ENCODE measurements around the gene FRYL. TPM values are rescaled to one million over a fixed set of nuclear protein-coding genes. Genes with fewer than 3 reads are reported as not detected.

Gene FRYL
- total RNA-seq, 1 experiment from 2014 or later: 53.9 TPM

DNA sequence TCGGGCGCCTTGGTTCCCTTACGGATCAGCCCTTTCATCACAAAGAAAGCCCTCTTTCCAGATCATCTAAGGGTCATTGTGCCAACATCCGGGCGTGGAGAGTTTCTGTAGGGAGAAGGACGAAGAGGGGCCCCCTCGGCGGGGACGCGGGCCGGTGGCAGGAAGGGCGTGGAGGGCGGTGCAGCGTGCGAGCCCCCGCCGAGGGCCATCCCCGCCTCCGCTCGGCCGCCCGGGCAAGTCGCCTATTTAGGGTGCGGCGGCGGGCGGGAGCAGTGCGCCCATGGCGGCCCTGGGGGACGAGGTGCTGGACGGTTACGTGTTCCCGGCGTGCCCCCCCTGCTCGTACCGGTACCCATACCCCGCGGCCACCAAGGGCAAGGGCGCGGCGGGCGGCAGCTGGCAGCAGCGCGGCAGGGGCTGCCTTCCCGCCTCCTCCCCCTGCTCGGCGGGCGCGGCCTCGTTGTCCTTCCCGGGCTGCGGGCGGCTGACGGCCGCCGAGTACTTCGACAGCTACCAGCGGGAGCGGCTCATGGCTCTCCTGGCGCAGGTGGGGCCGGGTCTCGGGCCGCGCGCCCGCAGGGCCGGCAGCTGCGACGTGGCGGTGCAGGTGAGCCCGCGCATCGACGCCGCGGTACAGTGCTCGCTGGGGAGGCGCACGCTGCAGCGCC is 289.9 kb downstream of the FRYL start, which contains the start of gene ZAR1:
Gene ZAR1 (plus strand): TSS at position 241 of the 668 bp plus-strand sequence. CDS start 40 bp downstream, at position 281.
- Histone ChIP-seq H3K27me3 (ENCODE audit: insufficient read depth, low read depth) (no peaks in the 10 kb centered on the region), H3F3A (ENCODE audit: insufficient read depth, low read depth) (no peaks in the 10 kb centered on the region), H4K20me1 (ENCODE audit: insufficient read depth) (no peaks in the 10 kb centered on the region), H3K36me3 (ENCODE audit: low read depth) (no peaks in the 10 kb centered on the region), H3K9me2 (ENCODE audit: insufficient read depth) (no peaks in the 10 kb centered on the region), H3K4me1 (replicated peaks; ENCODE audit: insufficient read depth) (no peaks in the 10 kb centered on the region), H3K27ac (no peak within 1 kb of the TSS), H3K4me2 (no peak within 1 kb of the TSS), H2AFZ (no peak within 1 kb of the TSS), H3K4me3 (no peak within 1 kb of the TSS), H3K79me2 (ENCODE audit: low read depth) (no peaks in the 10 kb centered on the region), H3K9me3 (ENCODE audit: insufficient read depth, low read depth) (no peaks in the 10 kb centered on the region)
- POLR2A ChIA-PET (ENCODE audit: unreplicated experiment): no interaction called here
- CTCF ChIA-PET: no interaction called here
- DNase-seq: no peak
- no peak for TF ChIP-seq EZH2 (IDR thresholded peaks at IDR 0.05; ENCODE audit: low read depth)
- TF ChIP-seq, protein P1, sequence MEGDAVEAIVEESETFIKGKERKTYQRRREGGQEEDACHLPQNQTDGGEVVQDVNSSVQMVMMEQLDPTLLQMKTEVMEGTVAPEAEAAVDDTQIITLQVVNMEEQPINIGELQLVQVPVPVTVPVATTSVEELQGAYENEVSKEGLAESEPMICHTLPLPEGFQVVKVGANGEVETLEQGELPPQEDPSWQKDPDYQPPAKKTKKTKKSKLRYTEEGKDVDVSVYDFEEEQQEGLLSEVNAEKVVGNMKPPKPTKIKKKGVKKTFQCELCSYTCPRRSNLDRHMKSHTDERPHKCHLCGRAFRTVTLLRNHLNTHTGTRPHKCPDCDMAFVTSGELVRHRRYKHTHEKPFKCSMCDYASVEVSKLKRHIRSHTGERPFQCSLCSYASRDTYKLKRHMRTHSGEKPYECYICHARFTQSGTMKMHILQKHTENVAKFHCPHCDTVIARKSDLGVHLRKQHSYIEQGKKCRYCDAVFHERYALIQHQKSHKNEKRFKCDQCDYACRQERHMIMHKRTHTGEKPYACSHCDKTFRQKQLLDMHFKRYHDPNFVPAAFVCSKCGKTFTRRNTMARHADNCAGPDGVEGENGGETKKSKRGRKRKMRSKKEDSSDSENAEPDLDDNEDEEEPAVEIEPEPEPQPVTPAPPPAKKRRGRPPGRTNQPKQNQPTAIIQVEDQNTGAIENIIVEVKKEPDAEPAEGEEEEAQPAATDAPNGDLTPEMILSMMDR (conservative IDR thresholded peaks at IDR 0.05): no peak
- intact Hi-C loops (cut with micrococcal nuclease; ENCODE audit: unreplicated experiment): no loop called here
- no TSS peak for BruUV-seq (replicated peaks)

DNA sequence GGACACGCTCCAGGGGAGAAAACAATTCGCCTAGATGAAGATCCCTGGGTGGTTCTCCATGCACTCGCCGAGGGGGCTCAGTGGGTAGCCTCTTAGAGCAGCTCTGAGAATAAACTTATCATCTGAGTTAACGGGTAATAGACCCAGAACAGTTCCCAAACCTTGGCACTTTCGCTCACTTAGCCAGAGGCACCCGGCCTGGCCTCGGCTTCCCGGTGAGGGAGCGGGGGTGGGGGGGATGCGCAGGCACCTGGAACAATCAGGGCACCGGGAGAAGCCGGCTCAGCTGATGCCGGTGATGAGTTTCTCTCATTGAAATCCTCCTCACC is 290.4 kb downstream of the FRYL start:
- Histone ChIP-seq H3F3A (ENCODE audit: insufficient read depth, low read depth) (no peaks in the 10 kb centered on the region), H3K9me3 (ENCODE audit: insufficient read depth, low read depth) (no peaks in the 10 kb centered on the region), H3K36me3 (ENCODE audit: low read depth) (no peaks in the 10 kb centered on the region), H3K79me2 (ENCODE audit: low read depth) (no peaks in the 10 kb centered on the region), H3K4me2 (no peak overlapping the region), H3K27ac (no peak overlapping the region), H3K4me1 (replicated peaks; ENCODE audit: insufficient read depth) (no peaks in the 10 kb centered on the region), H2AFZ (no peak overlapping the region), H3K4me3 (no peak overlapping the region), H3K27me3 (ENCODE audit: insufficient read depth, low read depth) (no peaks in the 10 kb centered on the region), H4K20me1 (ENCODE audit: insufficient read depth) (no peaks in the 10 kb centered on the region), H3K9me2 (ENCODE audit: insufficient read depth) (no peaks in the 10 kb centered on the region)
- ChIA-PET CTCF (no interaction called here), POLR2A (ENCODE audit: unreplicated experiment) (no interaction called here)
- TF ChIP-seq, protein P1 (conservative IDR thresholded peaks at IDR 0.05): no peak
- no peak for TF ChIP-seq EZH2 (IDR thresholded peaks at IDR 0.05; ENCODE audit: low read depth)
- intact Hi-C loops (cut with micrococcal nuclease; ENCODE audit: unreplicated experiment): no loop called here
- BruUV-seq (replicated peaks): no TSS peak
- DNase-seq: no peak

DNA sequence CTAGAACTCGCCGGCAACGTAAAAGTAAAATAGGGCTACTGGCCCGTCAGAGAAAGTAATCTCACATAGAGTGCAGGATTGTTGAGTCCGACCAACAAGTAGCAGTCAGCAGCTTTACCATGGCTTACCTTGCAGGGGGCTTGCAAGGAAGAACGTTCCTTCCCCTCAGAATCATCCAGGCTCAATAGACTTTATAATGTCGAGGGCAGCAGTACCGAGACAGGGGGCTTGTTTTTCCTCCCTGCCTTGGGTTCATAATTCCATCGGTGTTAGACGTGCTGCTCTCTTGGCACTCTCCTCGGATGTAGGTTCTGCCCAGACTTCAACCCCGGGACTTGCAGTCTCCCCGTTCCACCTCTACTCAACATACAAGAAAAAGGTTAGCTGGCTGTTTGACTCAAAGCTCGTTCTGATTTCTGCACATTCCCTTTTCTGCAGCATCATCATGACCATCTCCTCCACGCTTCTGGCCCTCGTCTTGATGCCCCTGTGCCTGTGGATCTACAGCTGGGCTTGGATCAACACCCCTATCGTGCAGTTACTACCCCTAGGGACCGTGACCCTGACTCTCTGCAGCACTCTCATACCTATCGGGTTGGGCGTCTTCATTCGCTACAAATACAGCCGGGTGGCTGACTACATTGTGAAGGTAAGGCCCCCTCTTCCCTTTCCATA is 295.4 kb downstream of the FRYL start:
- no peak for TF ChIP-seq EZH2 (IDR thresholded peaks at IDR 0.05; ENCODE audit: low read depth)
- TF ChIP-seq, protein P1 (conservative IDR thresholded peaks at IDR 0.05): no peak
- H3K4me1 ChIP-seq (replicated peaks; ENCODE audit: insufficient read depth): no peaks in the 10 kb centered on the region
- no peaks in the 10 kb centered on the region for H4K20me1 ChIP-seq (ENCODE audit: insufficient read depth)
- intact Hi-C loops (cut with micrococcal nuclease; ENCODE audit: unreplicated experiment): no loop called here
- CTCF ChIA-PET: no interaction called here
- H3F3A ChIP-seq (ENCODE audit: insufficient read depth, low read depth): no peaks in the 10 kb centered on the region
- no peak overlapping the region for H2AFZ ChIP-seq
- POLR2A ChIA-PET (ENCODE audit: unreplicated experiment): no interaction called here
- no peak for DNase-seq
- no peak overlapping the region for H3K4me3 ChIP-seq
- no peaks in the 10 kb centered on the region for H3K79me2 ChIP-seq (ENCODE audit: low read depth)
- no TSS peak for BruUV-seq (replicated peaks)
- no peaks in the 10 kb centered on the region for H3K36me3 ChIP-seq (ENCODE audit: low read depth)
- H3K9me2 ChIP-seq (ENCODE audit: insufficient read depth): no peaks in the 10 kb centered on the region
- no peaks in the 10 kb centered on the region for H3K27me3 ChIP-seq (ENCODE audit: insufficient read depth, low read depth)
- H3K27ac ChIP-seq: no peak overlapping the region
- H3K4me2 ChIP-seq: no peak overlapping the region
- no peaks in the 10 kb centered on the region for H3K9me3 ChIP-seq (ENCODE audit: insufficient read depth, low read depth)

Data from PC-9 (cell line).